ENCODE results near the gene CORO6. TPM values are rescaled to one million over a fixed set of nuclear protein-coding genes. Genes with fewer than 3 reads are reported as not detected.
A peak's percentile ranks its signal among the peaks of the same experiment; 100 is the strongest.

CORO6 gene
- total RNA-seq, 1 experiment from 2014 or later: 2.3 TPM

- Histone ChIP-seq H3K27ac (ENCODE audit: insufficient read length, low read depth, low read length) (no peak overlapping the region), H3K4ac (ENCODE audit: low read depth, low read length) (no peak overlapping the region), H3K56ac (ENCODE audit: insufficient read length, low read depth, low read length) (no peak overlapping the region), H2BK12ac (ENCODE audit: insufficient read length, low read depth, low read length) (no peak overlapping the region), H3T11ph (ENCODE audit: low read length) (no peak overlapping the region), H3K27me3 (ENCODE audit: insufficient read depth, low read length) (no peaks in the 10 kb centered on the region), H3K79me2 (ENCODE audit: insufficient read depth, low read length) (no peaks in the 10 kb centered on the region; the same call in 1 of the 2 replicates), H2AFZ (ENCODE audit: low read length) (no peak overlapping the region), H3K23ac (ENCODE audit: insufficient read length, low read depth, low read length) (no peak overlapping the region), H2AK5ac (ENCODE audit: insufficient read length, low read length) (no peak overlapping the region), H3K9ac (ENCODE audit: extremely low read depth, insufficient read length, low read length) (no peak overlapping the region), H3K14ac (ENCODE audit: insufficient read depth, low read length) (no peak overlapping the region), H4K20me1 (ENCODE audit: control insufficient read depth, insufficient read depth, insufficient read length) (no peaks in the 10 kb centered on the region), H2BK120ac (ENCODE audit: low read depth, low read length, poor library complexity, severe bottlenecking) (no peak overlapping the region), H3K79me1 (ENCODE audit: insufficient read depth, low read depth, low read length, poor library complexity, severe bottlenecking) (no peaks in the 10 kb centered on the region), H3K23me2 (ENCODE audit: insufficient read length, low read depth, low read length, poor library complexity, severe bottlenecking) (peaks cover 15% of the 10 kb centered on the region), H3K9me3 (ENCODE audit: control insufficient read depth, low read depth, low read length) (no peaks in the 10 kb centered on the region), H4K8ac (replicated peaks; ENCODE audit: insufficient read length, low read depth, low read length) (no peak overlapping the region), H3K4me2 (ENCODE audit: insufficient read depth, insufficient read length, low read length) (peak overlapping the region; percentile 7), H2BK5ac (ENCODE audit: insufficient read length, low read length) (no peak overlapping the region), H4K5ac (ENCODE audit: insufficient read length, low read depth, low read length) (no peak overlapping the region), H2BK20ac (ENCODE audit: low read depth, low read length, poor library complexity, severe bottlenecking) (no peak overlapping the region), H2BK15ac (ENCODE audit: low read depth, low read length) (no peak overlapping the region), H3K18ac (ENCODE audit: insufficient read length, low read depth, low read length) (no peak overlapping the region), H4K91ac (ENCODE audit: insufficient read length, low read depth, low read length) (no peak overlapping the region), H3K4me1 (ENCODE audit: insufficient read depth, low read length) (peaks cover 4% of the 10 kb centered on the region; the same call in 1 of the 2 replicates)
- Mint-ChIP-seq H3K27me3 (ENCODE audit: low read depth) (peaks cover 2% of the 10 kb centered on the region), H3K36me3 (ENCODE audit: insufficient read depth in 1 of 3, low read depth in 3 of 3) (peaks cover 0 to 2% (median 0%) of the 10 kb centered on the region in 3 experiments; a peak in 1 of 7 replicates), H3K4me1 (peaks cover 32 to 66% of the 10 kb centered on the region in 2 experiments), H3K27ac (no peak overlapping the region), H3K9me3 (peaks cover 0 to 3% of the 10 kb centered on the region in 2 experiments; a peak in 1 of 5 replicates), H3K4me3 (peak overlapping the region in 1 of 2 experiments; percentile 66; a peak in 3 of 5 replicates)
- no peak for TF ChIP-seq CTCF (conservative IDR thresholded peaks at IDR 0.05)
- WGBS (ENCODE audit: extremely low coverage, insufficient read length, low lambda C conversion rate): no CpG with 5 or more reads among the region's 9 CpGs
- DNase-seq: no peak
Observed at GRCh38 chr17:29596811-29597210, 25.9 kb downstream of the CORO6 start.
